SK-N-MC (cell line): ENCODE measurements around the gene PLXDC2.

ENCODE experiments used
- EZH2 ChIP-seq: fragments of 200-600 bp; sonication (generic); IDR thresholded peaks from one replicate; pipeline ENCODE4 v1.6.1; 2017; ENCODE audit warnings: antibody characterized with exemption
- FOXP2 ChIP-seq: optimal IDR thresholded peaks from 2 replicates; pipeline ENCODE3; 2011; ENCODE audit warnings: mild to moderate bottlenecking, moderate library complexity; ENCODE audit not compliant: insufficient read depth; ENCODE audit errors: extremely low read length, control extremely low read depth
- POLR2AphosphoS5 ChIP-seq: IDR thresholded peaks from 2 replicates; pipeline ENCODE4 v1.6.1; 2012; ENCODE audit warnings: mild to moderate bottlenecking, low read depth, low read length, borderline replicate concordance

GRCh38 chr10:19825700-19826099, 9.5 kb downstream of the PLXDC2 start:
- TF ChIP-seq EZH2 (no peak), POLR2AphosphoS5 (no peak), FOXP2 (no peak)
